Measurements from ENCODE around the gene SAMD15.

SAMD15 gene

DNA sequence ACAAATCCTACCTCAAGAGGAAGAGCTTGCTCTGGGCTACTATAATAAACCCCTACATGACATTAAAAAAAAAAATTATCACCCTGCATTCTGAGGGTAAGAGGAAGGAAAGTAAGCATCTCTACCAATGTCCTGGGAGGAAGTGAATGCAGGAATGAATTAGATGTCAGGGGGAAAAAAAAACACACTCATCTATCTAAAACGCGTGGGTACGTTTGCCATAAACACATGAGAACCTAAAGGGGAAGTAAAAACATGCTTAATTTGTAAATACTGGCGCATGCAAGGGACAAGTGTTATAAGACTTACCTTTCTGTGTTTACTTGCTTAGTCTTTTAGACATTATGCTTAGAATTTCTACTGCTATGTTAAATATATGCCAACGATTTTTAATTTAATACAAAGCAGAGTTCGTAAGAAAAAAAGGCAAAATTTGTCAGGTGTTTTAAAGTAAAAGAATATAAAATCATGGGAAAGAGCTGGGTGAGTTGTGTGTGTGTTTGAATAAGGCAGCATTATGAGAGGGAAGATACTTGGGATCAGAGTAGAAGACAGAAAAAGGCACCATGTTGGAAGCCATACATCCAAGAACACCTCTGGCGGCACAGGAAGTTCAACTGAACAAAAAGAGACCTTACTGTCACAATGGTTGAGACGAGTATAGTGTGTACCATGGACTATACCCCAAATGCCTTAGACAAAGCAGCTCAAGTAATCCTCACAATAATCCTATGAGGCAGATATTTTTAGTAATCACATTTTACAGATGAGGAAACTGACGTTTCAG lies 1.8 kb upstream of the SAMD15 start:
- Histone ChIP-seq H3K4me3 (ENCODE audit: low read depth, low read length) (no peak overlapping the region), H3K18ac (ENCODE audit: low read length) (no peak overlapping the region), H2AK5ac (ENCODE audit: low read length) (no peak overlapping the region), H4K8ac (ENCODE audit: low read depth, low read length) (no peak overlapping the region), H3K36me3 (ENCODE audit: control insufficient read depth in 1 of 2, insufficient read depth in 2 of 2, low read length in 2 of 2) (no peaks in the 10 kb centered on the region), H3K4me1 (ENCODE audit: control insufficient read depth in 1 of 2, insufficient read depth in 2 of 2, low read length in 2 of 2) (peaks cover 4 to 12% of the 10 kb centered on the region in 2 experiments), H3K9me3 (ENCODE audit: insufficient read depth, low read depth, low read length) (no peaks in the 10 kb centered on the region), H3K79me1 (ENCODE audit: low read length) (peaks cover 8% of the 10 kb centered on the region), H3K79me2 (ENCODE audit: control insufficient read depth, insufficient read depth, low read length, poor library complexity) (peaks cover 6% of the 10 kb centered on the region), H3K27ac (ENCODE audit: low read depth, low read length) (no peak overlapping the region), H4K12ac (ENCODE audit: low read depth, low read length) (no peak overlapping the region), H3K4ac (ENCODE audit: low read depth, low read length) (no peak overlapping the region), H3K23ac (ENCODE audit: low read length) (no peak overlapping the region), H2BK120ac (ENCODE audit: insufficient read depth, low read length, poor library complexity) (no peak overlapping the region), H2AFZ (ENCODE audit: insufficient read depth, low read length, poor library complexity) (no peak overlapping the region), H3K27me3 (ENCODE audit: insufficient read depth, low read length) (no peaks in the 10 kb centered on the region), H2BK12ac (ENCODE audit: low read length) (no peak overlapping the region), H4K91ac (ENCODE audit: low read depth, low read length) (no peak overlapping the region), H3K9ac (ENCODE audit: low read length) (no peak overlapping the region), H2BK5ac (ENCODE audit: low read depth, low read length, poor library complexity) (no peak overlapping the region), H3K14ac (ENCODE audit: low read length) (no peak overlapping the region), H3K4me2 (ENCODE audit: low read length) (no peak overlapping the region)
- WGBS (ENCODE audit: extremely low coverage, insufficient coverage, insufficient read length), result no CpG with 5 or more reads among the region's 9 CpGs
- no peak for DNase-seq

DNA sequence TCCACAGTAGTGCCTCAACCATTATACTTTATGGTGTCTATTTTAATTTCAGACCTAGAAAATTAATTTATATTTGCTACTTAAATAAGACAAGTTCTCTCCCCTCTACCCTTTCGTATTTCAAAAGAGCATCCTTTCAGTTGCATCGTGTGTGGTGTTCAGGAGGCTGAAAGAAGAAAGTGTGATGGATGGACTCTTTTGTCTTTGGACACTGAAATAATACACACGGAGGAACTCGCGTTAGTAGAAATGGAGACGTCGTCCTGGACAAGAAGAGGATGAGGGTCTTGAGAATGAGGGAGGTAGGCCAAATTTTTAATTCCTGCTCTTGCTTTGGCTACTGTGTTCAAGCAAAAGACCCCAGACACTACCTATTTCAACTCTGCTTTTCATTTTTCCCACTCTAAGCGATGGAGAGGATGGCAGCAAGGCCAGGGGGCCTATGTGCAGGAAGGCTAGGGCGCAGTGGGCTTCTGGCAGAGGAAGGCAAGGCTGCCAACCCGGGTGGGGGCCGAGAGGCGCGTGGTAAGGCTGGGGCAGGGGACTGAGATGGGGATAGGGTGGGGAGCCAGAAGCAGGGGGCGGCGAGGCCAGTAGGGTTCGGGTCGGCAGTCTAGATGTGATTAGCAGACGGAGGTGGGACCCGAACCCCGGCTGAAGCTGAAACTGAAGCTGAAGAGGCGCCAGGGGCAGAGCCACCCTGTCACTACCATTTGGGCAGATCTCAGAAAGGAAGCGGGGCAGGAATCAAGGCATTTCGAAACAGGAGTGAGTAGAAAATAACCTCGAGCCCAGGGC lies 1.0 kb upstream of the SAMD15 start:
- Histone ChIP-seq H3K9me3 (ENCODE audit: insufficient read depth, low read depth, low read length) (no peaks in the 10 kb centered on the region), H3K4me3 (ENCODE audit: low read depth, low read length) (peak overlapping the region; percentile 93), H4K91ac (ENCODE audit: low read depth, low read length) (peak overlapping the region; percentile 45), H4K8ac (ENCODE audit: low read depth, low read length) (peak overlapping the region; percentile 41), H3K9ac (ENCODE audit: low read length) (peak overlapping the region; percentile 83), H3K27me3 (ENCODE audit: insufficient read depth, low read length) (no peaks in the 10 kb centered on the region), H3K4me1 (ENCODE audit: control insufficient read depth in 1 of 2, insufficient read depth in 2 of 2, low read length in 2 of 2) (peaks cover 4 to 12% of the 10 kb centered on the region in 2 experiments), H2AFZ (ENCODE audit: insufficient read depth, low read length, poor library complexity) (peak overlapping the region; percentile 48), H3K36me3 (ENCODE audit: control insufficient read depth in 1 of 2, insufficient read depth in 2 of 2, low read length in 2 of 2) (no peaks in the 10 kb centered on the region), H3K14ac (ENCODE audit: low read length) (peak overlapping the region; percentile 47), H2BK120ac (ENCODE audit: insufficient read depth, low read length, poor library complexity) (peak overlapping the region; percentile 21), H2BK12ac (ENCODE audit: low read length) (no peak overlapping the region), H2AK5ac (ENCODE audit: low read length) (no peak overlapping the region), H3K4ac (ENCODE audit: low read depth, low read length) (peak overlapping the region; percentile 37), H3K79me2 (ENCODE audit: control insufficient read depth, insufficient read depth, low read length, poor library complexity) (peaks cover 6% of the 10 kb centered on the region), H3K18ac (ENCODE audit: low read length) (peak overlapping the region; percentile 22), H3K23ac (ENCODE audit: low read length) (no peak overlapping the region), H2BK5ac (ENCODE audit: low read depth, low read length, poor library complexity) (peak overlapping the region; percentile 29), H4K12ac (ENCODE audit: low read depth, low read length) (peak overlapping the region; percentile 61), H3K4me2 (ENCODE audit: low read length) (peak overlapping the region; percentile 90), H3K27ac (ENCODE audit: low read depth, low read length) (peak overlapping the region; percentile 84), H3K79me1 (ENCODE audit: low read length) (peaks cover 8% of the 10 kb centered on the region)
- no CpG with 5 or more reads among the region's 24 CpGs for WGBS (ENCODE audit: extremely low coverage, insufficient coverage, insufficient read length)
- DNase-seq, result no peak

DNA sequence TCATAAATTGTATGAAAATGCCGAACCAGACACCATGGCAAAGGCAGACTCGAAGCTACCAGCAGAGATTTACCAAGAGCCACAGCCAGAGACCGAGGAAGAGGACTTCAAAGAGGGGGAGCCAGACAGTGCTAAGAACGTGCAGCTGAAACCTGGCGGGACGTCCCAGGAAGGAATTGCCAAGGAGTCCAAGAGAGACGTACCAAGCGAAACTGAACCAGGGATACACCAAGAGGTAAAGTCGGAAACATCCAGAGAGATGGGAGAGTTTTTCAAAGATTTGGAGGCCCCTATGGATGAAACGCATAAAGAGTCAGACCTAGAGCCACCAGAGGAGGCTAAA lies 294 bp downstream of the SAMD15 start:
- peak overlapping the region; percentile 93 for H3K4me3 ChIP-seq (ENCODE audit: low read depth, low read length)
- H3K4ac ChIP-seq (ENCODE audit: low read depth, low read length), result no peak overlapping the region
- no peaks in the 10 kb centered on the region for H3K27me3 ChIP-seq (ENCODE audit: insufficient read depth, low read length)
- no CpG with 5 or more reads among the region's 10 CpGs for WGBS (ENCODE audit: extremely low coverage, insufficient coverage, insufficient read length)
- H2BK5ac ChIP-seq (ENCODE audit: low read depth, low read length, poor library complexity), result peak overlapping the region; percentile 17
- no peak overlapping the region for H3K18ac ChIP-seq (ENCODE audit: low read length)
- H2AK5ac ChIP-seq (ENCODE audit: low read length), result no peak overlapping the region
- no peak overlapping the region for H2BK12ac ChIP-seq (ENCODE audit: low read length)
- H2AFZ ChIP-seq (ENCODE audit: insufficient read depth, low read length, poor library complexity), result peak overlapping the region; percentile 92
- peaks cover 6% of the 10 kb centered on the region for H3K79me2 ChIP-seq (ENCODE audit: control insufficient read depth, insufficient read depth, low read length, poor library complexity)
- peaks cover 4 to 10% of the 10 kb centered on the region in 2 experiments for H3K4me1 ChIP-seq (ENCODE audit: control insufficient read depth in 1 of 2, insufficient read depth in 2 of 2, low read length in 2 of 2)
- H2BK120ac ChIP-seq (ENCODE audit: insufficient read depth, low read length, poor library complexity), result no peak overlapping the region
- H4K12ac ChIP-seq (ENCODE audit: low read depth, low read length), result no peak overlapping the region
- H3K14ac ChIP-seq (ENCODE audit: low read length), result no peak overlapping the region
- DNase-seq, result no peak
- H3K79me1 ChIP-seq (ENCODE audit: low read length), result peaks cover 8% of the 10 kb centered on the region
- no peak overlapping the region for H3K23ac ChIP-seq (ENCODE audit: low read length)
- peak overlapping the region; percentile 36 for H3K9ac ChIP-seq (ENCODE audit: low read length)
- no peak overlapping the region for H3K27ac ChIP-seq (ENCODE audit: low read depth, low read length)
- H3K36me3 ChIP-seq (ENCODE audit: control insufficient read depth in 1 of 2, insufficient read depth in 2 of 2, low read length in 2 of 2), result no peaks in the 10 kb centered on the region
- no peak overlapping the region for H4K91ac ChIP-seq (ENCODE audit: low read depth, low read length)
- H3K4me2 ChIP-seq (ENCODE audit: low read length), result peak overlapping the region; percentile 90
- peak overlapping the region; percentile 88 for H4K8ac ChIP-seq (ENCODE audit: low read depth, low read length)
- no peaks in the 10 kb centered on the region for H3K9me3 ChIP-seq (ENCODE audit: insufficient read depth, low read depth, low read length)

DNA sequence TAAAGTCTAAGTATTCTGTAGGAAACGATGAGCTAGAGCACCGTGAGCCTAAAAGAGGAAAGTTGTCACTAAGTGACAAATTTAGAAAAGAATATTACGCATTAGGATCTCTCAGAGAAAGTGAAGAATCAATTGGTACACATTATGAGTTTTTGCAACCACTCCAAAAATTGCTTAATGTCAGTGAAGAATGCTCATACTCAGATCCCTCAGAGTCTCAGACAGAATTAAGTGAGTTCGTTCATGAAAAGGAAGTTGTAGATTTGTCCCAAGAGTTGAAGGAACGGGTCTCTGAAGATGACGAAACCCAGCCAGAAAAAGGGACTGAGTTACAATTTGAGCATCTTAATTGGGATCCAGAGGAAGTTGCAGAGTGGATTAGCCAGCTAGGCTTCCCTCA lies 1.5 kb downstream of the SAMD15 start:
- Histone ChIP-seq H3K4me1 (ENCODE audit: control insufficient read depth in 1 of 2, insufficient read depth in 2 of 2, low read length in 2 of 2) (peaks cover 4 to 10% of the 10 kb centered on the region in 2 experiments), H3K9ac (ENCODE audit: low read length) (no peak overlapping the region), H3K27ac (ENCODE audit: low read depth, low read length) (no peak overlapping the region), H4K8ac (ENCODE audit: low read depth, low read length) (no peak overlapping the region), H2AFZ (ENCODE audit: insufficient read depth, low read length, poor library complexity) (no peak overlapping the region), H3K9me3 (ENCODE audit: insufficient read depth, low read depth, low read length) (no peaks in the 10 kb centered on the region), H3K23ac (ENCODE audit: low read length) (no peak overlapping the region), H2BK12ac (ENCODE audit: low read length) (no peak overlapping the region), H3K14ac (ENCODE audit: low read length) (no peak overlapping the region), H4K12ac (ENCODE audit: low read depth, low read length) (no peak overlapping the region), H3K4ac (ENCODE audit: low read depth, low read length) (no peak overlapping the region), H2BK120ac (ENCODE audit: insufficient read depth, low read length, poor library complexity) (no peak overlapping the region), H3K4me3 (ENCODE audit: low read depth, low read length) (no peak overlapping the region), H2BK5ac (ENCODE audit: low read depth, low read length, poor library complexity) (no peak overlapping the region), H3K18ac (ENCODE audit: low read length) (no peak overlapping the region), H3K36me3 (ENCODE audit: control insufficient read depth in 1 of 2, insufficient read depth in 2 of 2, low read length in 2 of 2) (no peaks in the 10 kb centered on the region), H4K91ac (ENCODE audit: low read depth, low read length) (no peak overlapping the region), H3K79me2 (ENCODE audit: control insufficient read depth, insufficient read depth, low read length, poor library complexity) (peaks cover 6% of the 10 kb centered on the region), H3K27me3 (ENCODE audit: insufficient read depth, low read length) (no peaks in the 10 kb centered on the region), H3K4me2 (ENCODE audit: low read length) (no peak overlapping the region), H3K79me1 (ENCODE audit: low read length) (peaks cover 8% of the 10 kb centered on the region), H2AK5ac (ENCODE audit: low read length) (no peak overlapping the region)
- no CpG with 5 or more reads among the region's 6 CpGs for WGBS (ENCODE audit: extremely low coverage, insufficient coverage, insufficient read length)
- no peak for DNase-seq
